ENCODE measurements around the gene NTRK2.

Gene NTRK2

DNA sequence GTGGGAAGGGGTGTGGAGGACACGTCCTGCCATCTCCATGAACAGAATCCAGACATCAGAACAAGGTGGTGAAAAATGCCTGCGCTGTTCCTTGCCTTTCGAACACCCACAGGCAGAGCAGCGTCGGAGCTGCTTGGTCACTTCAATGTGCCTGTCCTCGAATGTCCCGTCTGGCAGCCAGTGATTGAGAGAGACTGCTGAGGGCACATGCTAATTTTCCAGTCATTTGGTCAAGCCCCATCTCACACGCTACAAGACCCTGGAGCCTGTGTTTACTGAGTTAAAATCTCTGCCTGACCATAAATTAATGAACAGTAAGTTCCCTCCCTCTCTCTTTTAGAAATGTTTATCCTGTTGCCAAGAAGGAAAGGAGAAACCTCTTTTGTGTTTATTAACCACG lies 149.3 kb downstream of the NTRK2 start:
- DNase-seq (ENCODE audit: low spot score) = no peak

DNA sequence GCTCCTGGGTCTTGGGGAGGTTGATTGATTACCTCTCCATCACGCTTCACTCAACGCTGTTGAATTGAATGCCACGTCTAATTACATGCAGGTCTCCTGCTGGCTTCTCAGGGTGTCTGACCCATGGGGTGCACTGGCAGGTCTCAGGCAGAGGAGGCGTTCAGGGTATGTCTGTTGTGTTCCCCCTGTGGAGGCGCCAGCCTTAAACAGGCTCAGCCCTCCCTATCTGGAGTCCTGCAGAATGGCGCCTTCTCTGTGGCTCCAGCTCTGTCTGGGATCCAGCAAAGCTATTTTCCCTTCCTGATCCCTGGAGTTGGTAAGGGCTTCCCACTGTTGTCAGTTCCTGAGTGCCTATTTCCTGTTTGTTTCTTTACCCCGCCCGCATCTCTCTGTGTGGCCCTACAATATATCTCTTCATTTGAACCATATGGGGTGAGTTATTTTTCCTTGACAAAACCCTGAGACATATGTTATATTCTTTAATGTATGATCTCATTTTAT lies 150.0 kb downstream of the NTRK2 start:
- no peak for DNase-seq (ENCODE audit: low spot score)

DNA sequence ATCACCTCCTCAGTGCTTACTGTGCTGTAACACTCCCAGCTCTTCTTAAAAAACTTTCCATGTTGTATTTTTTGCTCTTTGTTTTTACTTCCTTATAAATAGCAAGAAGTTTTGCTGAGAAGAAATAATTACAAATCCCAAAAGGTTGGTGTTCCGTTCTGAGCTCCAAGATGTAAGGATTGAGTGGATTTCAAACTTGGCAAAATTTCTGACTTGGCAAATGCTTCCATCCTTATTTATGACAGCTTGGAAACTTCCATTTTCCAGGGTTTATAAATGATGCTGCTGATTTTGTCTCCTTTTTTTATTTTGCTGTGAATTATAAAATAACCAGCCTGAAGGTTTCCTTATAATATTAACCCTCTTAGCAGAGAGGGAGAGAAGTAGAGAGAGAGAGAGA lies 151.9 kb downstream of the NTRK2 start:
- DNase-seq (ENCODE audit: low spot score) = no peak

DNA sequence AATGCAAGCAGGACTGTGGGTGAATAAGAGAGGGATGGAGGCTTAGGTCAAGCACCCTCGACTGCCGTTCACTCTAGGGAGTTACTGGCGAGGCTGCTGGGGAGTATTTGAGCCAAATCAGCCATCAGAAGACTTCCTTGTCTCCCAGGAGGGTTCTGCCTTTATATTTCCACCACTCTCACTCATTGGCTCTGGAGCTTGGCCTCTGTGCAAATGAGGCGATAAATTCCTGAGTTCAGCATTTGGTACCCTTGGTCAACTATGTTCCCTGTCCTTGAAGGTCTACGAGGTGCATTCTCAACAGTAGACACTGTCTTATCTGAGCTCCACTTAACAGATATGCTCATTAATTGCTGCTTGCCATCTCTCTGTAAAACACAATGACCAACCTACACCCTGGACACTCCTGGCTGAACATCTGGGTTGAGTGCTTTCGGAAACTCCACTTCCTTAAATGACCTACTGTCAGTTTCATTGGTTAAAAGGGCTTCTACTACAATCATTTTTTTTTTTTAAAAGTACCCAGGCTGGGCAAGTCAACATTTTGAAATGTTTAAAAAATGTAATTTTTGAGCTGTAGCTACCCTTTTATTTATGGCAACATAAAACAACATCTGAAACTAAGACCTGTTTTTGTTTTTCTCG lies 153.2 kb downstream of the NTRK2 start:
- no peak for DNase-seq (ENCODE audit: low spot score)

DNA sequence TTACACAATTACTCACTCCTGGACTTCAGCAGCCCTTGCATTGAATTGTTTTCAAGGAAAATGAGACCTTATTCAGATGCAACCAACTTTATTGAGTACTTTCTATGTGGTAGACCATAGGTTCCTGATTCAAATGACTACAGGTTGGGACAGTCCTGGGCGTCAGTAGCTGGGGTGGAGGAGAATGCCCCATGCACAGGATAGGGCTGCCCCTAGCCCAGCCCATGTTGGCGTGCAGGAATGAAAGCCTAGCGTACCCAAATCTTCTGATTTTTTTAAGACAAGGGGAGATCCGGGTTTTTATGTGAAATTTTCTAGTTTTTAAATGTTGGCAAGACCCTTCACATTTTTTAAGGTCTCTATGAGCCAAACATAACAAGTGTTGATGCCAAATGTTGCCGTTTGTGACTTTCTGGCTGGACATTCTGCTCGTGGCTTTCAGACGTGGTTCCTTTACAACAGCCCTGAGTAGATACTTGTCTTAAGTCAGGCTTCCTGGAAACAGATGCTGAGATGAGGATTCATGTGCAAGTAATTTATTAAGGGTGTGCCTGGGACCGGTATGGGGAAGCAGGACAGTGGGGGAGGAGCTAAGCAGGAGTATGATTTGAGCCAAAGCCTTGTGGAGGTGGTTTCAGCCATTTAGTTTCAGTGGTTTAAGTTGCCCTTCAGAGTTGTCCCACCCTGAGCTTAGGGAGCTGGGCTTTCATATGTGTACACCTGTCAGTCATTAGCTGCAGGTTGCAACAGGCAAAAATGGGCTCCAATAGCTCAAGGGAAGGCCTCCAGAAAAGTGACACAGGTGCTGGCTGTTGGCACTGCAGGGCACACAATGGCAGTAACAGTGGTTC lies 154.1 kb downstream of the NTRK2 start:
- DNase-seq (ENCODE audit: low spot score) = no peak

DNA sequence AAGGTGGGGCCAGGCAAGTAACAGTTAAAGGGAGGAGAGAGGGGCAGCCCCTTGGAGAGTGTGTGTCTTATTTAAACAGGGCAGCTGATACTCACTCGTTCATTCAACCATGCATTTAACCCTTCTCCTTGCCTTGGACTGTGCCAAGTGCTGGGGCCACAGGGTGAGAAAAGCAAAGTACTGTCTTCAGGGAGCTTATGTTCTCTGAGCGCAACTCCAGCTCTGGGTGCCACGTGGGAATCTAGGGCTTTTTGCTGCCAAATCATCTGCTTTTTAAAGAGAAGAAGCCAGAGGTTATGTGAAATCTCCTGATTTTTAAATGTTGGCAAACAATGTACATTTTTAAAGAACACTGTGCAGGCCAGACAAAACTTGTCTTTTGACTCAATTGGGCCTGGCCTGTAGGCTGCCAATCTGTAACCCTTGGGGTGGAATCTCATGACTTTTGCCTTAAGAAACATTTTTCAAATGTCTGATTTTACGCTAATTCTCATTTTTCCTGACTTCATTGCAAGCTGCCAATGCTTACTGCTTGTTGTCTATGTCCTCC lies 157.8 kb downstream of the NTRK2 start:
- DNase-seq (ENCODE audit: low spot score) = no peak

DNA sequence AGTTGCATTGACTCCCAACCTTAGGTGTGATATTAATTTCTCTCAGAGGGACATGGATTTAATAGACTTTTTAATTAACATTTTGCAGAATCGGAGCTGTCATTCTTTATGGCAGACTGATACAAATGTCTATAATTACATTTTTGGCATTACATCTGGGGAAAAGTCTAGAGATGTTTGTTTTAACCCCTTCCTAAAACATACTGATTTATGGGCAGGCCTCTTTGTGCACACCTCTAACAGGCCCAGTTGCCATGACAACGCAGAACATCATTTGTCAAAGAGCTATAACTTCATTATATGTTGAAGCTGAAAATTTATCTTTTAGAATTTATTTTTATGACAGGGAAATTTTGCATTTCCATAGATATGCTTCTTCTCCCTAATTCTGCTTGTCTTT lies 158.5 kb downstream of the NTRK2 start:
- no peak for DNase-seq (ENCODE audit: low spot score)

DNA sequence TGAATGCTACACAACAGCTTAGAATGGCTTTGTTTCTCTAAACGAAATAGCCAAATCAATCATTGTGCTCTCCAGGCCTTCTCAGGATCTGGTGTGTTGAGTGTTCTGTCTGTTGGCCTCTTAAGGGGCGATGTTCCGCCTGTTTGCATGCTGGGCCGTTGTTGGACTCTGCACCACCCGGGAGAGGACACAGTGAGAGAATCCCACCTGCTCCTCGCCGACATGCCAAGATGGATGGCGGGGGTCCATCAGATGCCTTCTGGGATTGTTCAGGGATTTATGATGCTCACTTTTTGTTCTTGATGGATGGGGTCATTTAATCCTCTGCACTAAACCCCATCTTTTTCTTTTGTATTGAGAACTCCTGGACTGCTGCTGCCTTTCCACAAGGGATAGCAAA lies 159.9 kb downstream of the NTRK2 start:
- DNase-seq (ENCODE audit: low spot score) = no peak

DNA sequence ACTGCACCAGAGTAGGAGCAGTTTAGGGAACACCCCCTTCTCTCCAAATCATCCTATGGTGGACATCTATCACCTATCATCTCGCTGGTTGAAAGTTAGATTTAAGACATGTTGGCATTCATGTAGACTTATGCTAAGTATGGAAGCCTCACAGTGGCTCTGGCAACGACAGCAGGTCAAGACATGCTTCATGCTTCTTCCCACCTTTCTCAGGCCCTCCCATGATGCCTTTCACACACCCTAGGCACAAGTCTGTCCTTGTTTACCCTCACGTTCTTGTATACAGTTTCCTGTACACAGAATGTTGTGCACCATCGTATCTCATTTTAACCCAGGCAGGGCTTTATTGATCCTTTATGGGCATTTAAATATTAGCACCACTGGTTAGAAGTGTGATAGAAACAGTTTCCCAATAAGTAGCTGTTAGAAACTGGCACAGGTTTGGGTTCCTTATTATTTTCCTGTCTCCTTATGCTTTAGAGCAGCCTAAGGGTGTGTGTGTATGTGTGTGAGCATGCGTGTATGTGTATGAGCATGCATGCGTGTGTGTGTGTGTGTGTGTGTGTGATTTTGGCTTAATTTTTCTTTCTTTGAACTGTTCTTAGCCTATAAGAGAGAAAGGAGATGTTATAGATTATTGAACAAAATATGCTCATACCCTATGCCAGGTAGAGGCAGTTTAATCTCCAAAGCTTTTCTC lies 160.6 kb downstream of the NTRK2 start:
- no peak for DNase-seq (ENCODE audit: low spot score)

DNA sequence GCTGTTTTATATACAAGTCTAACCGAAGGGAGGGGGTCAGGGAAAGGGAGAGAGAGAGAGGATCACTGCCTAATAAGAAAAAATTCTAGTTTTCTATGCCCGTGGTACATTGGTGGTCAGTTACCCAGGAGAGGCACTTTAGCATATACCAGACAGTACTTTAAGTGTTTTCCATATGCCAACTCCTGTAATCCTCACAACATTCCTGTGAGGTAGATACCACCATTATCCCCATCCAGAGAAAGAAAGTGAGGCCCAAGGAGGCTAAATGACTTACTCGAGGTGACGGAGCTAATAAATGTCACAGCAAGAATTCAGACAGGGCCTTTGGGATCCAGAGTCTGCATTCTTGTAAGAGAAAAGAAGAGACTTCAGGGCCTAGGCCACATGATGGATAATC lies 161.8 kb downstream of the NTRK2 start:
- no peak for DNase-seq (ENCODE audit: low spot score)

DNA sequence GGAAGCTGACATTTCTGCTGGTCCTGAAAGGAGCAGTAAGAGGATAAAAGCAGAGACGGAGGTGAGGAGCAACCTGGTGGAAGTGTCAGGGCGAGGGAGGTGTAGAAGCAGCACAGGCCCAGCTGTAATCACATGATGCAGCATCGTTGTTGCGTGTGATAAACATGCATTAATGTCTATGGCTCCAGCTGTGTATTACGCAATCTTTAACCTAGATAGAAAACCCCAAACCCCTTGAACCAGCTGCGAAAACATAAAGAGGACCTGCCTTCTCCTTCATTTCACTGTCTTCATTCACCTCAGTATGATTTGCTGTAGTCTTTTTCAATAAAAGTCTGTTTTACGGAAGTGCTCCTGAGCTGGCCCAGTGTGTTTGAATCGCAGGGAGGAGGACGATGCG lies 162.9 kb downstream of the NTRK2 start:
- no peak for DNase-seq (ENCODE audit: low spot score)

DNA sequence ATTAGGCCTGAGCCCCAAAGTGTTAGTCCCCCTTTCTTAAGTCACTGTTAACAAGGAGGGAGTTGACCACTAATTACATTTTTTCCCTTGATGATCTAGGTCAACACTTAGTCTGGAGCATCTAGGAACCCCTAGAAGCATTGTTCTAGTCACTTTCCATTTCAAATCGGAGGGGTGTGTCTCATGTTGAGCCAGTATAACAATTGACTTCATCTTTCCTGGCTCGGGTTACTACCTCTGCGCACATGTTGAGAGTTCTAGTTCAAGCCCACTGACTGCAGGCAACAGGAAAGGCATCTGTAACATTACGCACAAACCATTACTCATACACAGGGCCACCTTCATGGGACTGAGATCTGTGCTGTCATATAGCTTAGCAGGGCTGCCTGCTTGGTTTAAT lies 164.9 kb downstream of the NTRK2 start:
- no peak for DNase-seq (ENCODE audit: low spot score)

DNA sequence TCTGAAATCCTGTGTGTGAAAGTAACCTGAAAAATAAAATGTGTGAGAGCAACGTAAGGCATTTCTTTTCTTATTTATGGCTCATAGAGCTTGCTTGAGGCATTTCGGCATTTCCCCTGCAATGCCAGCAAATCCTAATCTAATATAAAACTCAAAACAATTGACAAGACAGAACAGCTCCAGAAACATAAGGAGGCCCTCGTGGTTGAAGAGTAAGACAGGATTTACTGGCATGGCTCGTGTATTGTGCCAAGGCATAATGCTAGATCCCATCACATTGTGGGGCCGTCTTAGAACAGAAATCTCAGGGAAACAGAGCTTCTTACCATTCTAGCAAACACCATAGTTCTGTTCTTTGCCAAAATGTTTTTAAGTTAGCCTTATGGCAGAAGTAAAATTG lies 166.2 kb downstream of the NTRK2 start:
- no peak for DNase-seq (ENCODE audit: low spot score)

DNA sequence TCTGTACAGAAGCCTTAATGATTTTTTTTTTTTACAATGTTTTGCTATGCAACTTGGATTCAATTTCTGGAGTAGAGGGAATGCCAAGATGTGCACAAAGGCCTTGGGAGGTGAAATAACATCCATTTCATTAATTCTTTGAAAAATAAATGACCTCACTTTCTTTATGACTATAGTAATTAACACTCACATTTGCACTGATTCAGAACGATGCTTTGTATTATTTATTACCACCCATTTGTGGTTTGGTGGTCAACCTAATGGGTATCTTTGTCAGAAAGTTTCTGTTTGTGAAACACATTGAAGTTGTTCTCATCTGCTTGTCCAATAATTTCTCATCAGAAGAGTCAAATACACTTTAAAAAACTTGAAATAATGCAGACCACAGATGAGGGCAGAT lies 169.3 kb downstream of the NTRK2 start:
- DNase-seq (ENCODE audit: low spot score) = no peak

DNA sequence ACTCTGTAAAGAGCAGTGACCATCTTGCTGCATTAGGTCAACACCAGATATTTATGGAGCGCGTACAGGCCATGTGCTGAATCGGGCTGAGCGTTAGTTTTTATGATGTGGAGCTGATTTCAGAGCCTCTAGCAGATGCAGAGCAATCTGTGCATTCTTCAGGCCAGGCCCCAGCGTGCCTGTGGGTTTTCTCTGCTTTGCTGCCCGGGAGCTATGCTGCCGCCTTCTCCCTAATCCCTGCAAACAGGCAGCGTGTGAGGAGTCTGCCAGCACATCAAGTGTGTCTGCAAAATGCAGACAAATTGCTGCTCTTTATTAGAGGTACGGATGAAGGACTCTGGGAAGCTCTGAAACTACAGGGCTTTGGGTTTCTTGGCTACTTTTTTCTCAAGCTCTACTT lies 170.0 kb downstream of the NTRK2 start:
- DNase-seq (ENCODE audit: low spot score) = no peak

DNA sequence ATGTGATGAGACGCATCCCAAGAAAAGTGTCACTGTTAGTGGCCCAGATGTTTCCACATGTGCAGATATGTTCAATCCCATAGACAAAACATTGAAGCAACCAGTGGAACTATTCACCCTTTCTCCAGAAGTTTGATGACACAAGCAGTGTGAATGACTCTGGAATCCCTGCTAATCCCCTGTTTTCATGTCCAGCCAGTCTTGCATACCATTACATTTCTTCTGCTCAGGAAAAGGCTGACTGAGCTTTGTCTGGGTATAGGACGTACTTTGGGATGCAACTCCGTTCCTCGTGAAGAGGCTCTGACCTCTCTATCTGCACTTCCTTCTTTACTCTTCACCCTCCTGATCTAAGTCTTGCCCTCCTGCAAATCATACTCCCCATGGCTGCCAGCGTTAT lies 172.4 kb downstream of the NTRK2 start:
- DNase-seq (ENCODE audit: low spot score) = no peak

DNA sequence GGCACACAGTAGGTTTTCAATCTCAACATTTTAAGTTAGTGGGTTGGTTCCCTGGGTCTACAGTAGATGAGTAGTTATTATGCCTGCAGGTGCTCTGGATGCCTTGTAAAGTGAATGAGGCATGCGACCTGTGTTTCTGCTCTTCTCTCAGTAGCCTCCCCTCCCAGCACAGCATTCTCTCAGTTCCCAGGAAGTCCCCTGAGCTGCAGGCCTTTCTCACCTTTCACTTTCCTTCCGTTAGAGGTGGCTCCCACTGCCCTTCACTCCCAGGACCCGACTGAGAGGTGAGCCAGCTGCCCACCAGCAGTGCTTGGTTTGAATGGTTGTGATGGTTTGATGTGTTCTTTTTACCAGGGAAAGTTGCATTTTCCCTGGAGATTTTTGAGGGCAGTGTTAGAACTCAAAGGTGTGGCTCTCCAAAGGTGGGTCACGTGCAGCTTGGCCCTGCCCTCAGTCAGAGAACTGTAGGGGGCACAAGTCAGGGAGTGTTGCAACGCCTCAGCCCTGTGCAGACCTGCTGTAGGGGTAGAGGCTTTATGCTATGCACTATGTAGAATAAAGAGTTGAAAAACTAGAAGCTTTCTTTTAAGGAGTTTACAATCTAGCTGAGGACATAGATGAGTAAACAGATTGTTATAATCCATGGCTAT lies 173.8 kb downstream of the NTRK2 start:
- no peak for DNase-seq (ENCODE audit: low spot score)

DNA sequence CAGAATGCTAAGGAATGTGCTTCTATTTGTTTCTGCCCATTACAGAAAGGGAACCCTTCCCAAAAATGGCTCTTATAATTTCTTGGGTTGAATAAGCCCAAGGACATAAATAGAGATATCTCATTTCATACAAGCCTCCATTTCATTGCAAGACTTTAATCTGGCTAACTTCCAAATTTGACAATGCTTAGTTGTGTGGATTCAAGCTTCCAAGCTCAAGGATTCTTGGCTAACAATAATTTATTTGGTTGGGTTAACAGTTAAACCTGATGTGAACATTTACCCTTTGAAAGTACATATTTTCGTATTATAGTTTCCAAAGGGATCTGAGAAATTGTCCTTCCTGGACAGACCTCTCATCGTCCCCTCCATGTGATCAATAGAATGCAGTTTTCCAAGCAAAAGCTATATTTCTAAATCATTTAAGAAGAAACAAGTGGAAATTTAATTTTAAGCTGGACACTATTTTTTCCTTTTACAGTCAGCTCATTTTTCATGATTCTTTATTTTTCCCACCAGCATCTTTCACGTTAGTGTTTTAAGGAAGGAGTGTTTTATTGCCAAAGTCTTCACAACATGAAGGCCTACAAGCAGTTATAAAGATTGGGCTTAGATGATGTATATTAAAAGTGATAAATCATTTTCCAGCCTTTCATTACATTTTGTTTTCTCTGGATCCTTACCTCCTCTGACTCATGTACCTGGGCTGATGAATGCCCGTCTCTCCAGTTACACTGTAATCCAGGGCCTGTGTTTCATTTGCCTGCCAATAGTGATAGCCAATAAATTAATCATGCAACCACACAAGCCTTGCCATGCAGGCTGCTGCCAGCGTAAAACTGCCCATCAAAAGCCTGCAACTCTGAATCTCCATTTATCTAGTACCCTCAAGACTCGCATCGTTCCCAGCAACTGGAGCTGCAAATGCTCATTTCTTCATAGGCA lies 176.7 kb downstream of the NTRK2 start:
- no peak for DNase-seq (ENCODE audit: low spot score)

DNA sequence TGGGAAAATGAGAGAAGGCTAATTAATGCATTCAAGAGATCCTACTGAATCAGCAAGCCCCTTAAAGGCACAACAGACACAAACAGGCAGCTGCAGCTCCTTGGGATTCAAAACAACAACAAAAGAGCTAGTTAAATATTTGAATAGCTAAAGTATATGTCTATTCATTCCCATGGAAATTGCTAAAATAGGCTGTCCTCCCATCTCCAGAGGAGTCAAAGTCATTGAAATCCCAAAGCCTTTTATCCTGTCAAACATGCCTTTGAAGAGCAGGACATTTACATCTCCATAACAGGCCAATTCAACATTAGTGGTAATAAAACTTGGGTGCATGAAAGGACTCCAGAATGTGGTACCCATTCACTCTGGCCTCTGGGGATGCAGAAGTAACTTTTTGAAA lies 177.4 kb downstream of the NTRK2 start:
- no peak for DNase-seq (ENCODE audit: low spot score)

DNA sequence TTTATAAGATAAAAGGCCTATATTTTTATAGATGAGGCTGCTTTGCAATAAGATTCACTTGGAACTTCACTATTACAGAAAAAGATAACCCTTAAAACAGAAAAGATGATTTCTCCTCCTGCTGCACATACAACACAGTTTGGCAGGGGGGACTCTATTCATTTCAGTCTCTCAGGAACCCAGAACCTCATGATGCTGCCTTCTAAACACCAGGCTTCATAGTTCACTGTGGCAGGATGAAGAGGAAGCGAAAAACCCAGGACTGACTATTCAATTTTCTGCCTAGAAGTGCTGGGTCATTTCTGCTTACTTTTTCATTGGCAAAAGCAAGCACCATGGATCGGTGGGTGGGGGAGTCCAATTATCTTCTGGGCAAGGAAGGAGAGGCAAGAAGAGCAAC lies 179.5 kb downstream of the NTRK2 start:
- DNase-seq (ENCODE audit: low spot score) = no peak

DNA sequence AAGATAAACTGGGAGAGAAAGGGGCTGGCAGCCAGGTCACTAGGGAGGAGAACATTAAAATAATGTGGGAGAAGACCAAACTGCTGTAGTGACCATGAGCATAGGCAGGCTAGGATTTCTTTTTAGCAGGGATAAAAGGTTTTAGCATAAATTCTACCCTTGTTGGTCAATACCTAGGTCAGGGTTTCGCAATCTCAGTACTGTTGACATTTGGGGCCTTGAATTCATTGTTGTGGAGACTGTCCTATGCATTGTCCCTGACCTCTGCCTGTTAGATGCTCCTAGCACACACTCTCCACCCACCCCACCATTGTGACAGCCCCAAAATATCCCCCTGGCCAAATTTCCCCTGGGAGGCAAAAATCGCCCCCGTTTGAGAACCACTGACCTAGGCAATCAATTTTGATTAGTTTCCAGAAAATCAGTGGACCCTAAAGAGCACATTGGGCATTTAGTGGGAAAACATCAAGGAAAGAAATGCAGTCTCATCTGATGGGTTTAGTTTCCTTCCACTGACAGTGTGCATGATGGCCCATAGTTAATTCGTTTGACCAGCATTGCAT lies 181.4 kb downstream of the NTRK2 start:
- DNase-seq (ENCODE audit: low spot score) = no peak

Measured in AG08396 (cell line).